GM12864 (cell line): Measurements from ENCODE around the gene RNF213.

Experiments
- DNase-seq: peaks from one replicate; pipeline ENCODE4 v3.0.0-alpha.2; 2011; ENCODE audit warnings: low read depth
- H3K4me3 ChIP-seq: 2 replicates; pipeline ENCODE4 v1.5.1; 2011; ENCODE audit warnings: mild to moderate bottlenecking, low read depth, low read length, control low read depth
- TF ChIP-seq, protein P1 (sequence below): IDR thresholded peaks from 2 replicates; pipeline ENCODE4 v1.5.1; 2011; ENCODE audit warnings: low read depth, mild to moderate bottlenecking, moderate library complexity, low read length, control low read depth, inconsistent platforms; ENCODE audit errors: missing control alignments

The RNF213 gene

DNA sequence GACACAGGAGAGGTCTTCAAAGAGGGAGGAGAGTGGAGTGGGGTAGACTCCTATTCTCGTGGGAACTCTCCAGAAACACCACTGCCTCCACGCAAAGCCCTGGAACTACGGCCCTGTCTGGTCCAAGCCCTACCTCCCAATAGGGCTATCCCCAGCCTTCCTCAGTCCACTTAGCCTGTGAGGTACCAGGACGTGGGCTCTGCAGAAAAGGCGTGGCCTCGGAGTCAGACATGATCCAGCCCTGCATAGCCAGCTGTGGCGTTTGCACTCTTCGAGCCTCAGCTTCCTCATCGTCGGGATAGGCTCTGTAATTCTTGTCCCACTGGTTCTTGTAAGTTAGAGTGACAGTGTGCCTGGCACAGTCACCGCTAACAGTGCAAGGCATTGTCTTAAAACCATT lies 168.1 kb downstream of the RNF213 start:
- DNase-seq: no peak
- H3K4me3 ChIP-seq: no peak overlapping the region
- TF ChIP-seq, protein P1, sequence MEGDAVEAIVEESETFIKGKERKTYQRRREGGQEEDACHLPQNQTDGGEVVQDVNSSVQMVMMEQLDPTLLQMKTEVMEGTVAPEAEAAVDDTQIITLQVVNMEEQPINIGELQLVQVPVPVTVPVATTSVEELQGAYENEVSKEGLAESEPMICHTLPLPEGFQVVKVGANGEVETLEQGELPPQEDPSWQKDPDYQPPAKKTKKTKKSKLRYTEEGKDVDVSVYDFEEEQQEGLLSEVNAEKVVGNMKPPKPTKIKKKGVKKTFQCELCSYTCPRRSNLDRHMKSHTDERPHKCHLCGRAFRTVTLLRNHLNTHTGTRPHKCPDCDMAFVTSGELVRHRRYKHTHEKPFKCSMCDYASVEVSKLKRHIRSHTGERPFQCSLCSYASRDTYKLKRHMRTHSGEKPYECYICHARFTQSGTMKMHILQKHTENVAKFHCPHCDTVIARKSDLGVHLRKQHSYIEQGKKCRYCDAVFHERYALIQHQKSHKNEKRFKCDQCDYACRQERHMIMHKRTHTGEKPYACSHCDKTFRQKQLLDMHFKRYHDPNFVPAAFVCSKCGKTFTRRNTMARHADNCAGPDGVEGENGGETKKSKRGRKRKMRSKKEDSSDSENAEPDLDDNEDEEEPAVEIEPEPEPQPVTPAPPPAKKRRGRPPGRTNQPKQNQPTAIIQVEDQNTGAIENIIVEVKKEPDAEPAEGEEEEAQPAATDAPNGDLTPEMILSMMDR: no peak

DNA sequence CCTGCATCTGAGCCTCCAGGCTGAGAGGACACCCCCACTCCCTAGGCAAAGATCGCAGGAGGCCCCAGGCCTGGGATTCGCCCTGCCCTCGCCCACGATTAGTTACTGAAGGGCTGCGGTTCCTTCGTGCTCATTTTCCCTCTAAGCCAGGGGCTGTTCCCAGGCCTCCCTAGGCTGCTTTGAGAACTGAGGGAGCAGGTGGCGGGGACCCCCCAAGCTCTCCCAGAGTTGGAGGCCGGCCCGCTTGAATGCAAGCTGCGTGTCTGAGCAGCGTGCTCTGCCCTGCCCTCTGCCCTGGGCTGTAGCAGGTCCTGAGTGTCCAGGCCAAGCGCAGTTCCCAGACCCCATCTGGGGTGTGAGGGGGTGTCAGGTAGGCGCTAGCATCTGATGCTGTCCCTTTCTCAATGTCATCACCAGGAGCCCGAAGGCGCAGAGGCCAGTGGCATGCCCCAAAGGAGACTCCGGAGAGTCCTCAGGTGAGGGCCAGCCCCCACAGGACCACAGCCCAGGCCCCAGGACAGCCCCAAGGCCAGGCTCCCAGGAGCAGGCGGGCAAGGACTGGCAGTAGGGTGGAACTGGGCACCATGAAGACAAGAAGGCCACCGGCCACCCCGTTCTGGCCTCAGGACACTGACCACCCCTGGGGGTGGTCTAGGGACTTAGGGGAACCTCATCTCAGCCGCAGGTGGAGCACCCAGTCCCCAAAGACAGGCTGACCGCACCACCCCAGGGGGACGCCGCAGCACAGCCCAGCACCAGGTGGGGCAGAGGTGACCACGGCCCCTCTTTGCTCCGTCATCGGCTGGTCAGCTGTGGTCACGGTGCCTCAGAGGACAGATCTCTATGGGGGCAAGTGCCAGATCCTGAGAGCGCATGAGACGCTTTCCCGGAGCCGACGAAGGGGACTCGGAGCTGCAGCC lies 169.0 kb downstream of the RNF213 start:
- no peak overlapping the region for H3K4me3 ChIP-seq
- TF ChIP-seq, protein P1: no peak
- no peak for DNase-seq

DNA sequence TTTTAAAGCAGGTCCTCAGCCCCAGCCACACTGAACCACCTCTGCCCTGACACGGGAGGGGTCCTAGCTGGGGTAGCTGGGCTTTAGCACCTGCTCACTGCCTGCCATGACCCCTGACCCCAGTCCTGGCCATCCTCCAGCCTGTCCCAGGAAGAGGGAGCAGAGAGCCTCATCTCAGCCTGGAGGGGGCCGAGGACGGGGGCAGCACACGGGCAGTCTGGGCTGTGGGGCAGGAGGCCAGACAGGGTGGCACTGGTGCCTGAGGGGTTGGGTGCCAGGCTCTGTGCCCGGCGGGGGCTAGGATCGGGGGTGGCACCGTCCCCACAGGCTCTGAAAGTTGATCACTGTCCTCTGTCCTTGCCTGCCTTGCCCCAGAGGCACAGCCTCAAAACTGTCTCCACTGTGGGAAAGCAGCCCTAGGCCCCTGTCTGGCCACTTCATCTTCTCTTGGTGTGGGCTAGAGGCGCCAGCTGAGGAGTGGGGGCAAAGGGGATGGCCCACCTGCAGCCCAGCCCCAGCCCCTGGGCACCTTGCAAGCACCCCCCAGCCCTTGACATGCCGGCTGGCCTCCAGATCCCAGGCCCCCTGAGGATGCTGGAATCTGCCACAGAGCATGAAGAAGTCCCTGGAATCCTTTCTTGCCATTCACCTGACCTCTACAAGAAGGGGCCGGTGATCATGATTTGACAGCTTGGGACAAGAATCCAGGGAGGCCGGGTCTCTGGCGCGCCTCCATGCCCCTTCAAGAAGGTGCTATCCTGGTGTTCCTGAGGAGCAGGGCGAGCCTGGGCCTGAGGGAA lies 170.0 kb downstream of the RNF213 start:
- H3K4me3 ChIP-seq: no peak overlapping the region
- TF ChIP-seq, protein P1: no peak
- no peak for DNase-seq

DNA sequence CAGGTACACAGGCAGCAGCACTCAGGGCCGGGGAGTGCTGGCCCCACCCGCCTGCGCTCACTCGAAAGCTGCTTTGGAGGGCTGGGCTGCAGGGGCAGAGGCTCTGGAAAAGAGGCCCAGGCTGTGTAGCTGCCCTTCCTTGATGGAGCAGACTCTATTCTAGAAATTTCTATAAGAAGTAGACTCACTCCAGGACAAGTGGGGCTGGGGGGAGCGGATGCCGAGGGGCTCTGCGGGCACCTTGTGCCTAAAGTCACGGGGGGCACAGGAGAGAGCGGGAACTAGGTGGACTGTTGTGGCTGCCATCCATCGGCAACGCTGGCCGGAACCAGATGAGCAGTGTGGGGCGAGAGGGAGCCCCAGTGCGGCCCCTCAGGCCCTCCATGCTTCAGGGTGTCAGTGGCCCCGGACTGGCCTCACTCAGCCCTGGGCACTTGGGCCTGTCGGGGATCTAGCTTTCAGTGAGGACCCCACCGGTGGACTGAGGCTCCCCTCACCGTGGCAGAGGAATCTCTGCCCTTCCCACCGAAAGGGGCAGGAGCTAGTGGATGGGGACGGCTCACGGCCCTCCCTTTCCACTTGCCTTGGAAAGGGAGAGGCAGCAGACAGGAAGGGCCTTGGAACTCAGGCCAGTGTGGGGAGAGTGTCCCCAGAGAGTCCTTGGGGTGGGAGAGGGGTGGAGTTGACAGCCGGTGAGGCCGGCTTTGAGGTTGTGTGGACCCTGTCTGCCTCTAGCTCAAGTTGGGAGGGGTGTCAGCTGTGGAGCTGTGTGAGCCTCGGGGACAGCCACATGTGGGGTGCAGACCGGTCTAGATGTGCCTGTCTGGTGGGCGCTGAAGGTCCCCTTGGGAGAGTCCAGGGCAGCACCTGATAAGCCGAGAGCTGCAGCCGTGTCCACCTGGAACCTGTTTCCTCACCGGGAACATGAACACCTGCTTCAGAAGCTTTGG lies 170.9 kb downstream of the RNF213 start:
- TF ChIP-seq, protein P1: no peak
- H3K4me3 ChIP-seq: no peak overlapping the region
- no peak for DNase-seq

DNA sequence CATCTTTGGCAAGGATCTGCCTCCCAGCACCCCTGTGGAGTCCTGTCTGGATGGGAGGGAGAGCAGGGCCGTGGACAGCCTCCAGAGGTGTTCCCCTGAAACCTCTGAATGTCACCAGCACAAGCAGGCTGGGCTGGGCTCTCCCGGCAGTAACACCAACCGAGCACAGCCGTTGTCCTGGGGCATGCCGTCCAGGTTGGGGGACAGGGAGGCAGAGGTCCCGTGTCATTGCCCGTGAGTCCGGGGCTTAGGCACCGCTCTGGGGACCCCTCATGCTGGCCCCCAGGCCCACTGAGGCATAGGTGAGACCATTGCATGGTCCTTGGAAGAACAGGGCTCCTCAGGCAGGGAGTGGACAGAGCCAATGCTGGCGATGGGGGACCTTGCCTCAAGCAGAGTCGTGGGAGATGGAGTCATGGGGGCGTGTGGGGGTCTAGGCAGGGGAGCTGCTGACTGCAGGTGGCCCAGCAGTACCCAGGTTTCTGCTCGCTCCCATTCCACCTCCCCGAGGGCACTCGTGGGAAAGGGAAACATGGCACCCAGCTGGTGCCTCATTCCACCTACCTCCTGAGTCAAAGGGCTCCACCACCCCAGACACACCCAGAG lies 171.8 kb downstream of the RNF213 start:
- no peak overlapping the region for H3K4me3 ChIP-seq
- TF ChIP-seq, protein P1: no peak

DNA sequence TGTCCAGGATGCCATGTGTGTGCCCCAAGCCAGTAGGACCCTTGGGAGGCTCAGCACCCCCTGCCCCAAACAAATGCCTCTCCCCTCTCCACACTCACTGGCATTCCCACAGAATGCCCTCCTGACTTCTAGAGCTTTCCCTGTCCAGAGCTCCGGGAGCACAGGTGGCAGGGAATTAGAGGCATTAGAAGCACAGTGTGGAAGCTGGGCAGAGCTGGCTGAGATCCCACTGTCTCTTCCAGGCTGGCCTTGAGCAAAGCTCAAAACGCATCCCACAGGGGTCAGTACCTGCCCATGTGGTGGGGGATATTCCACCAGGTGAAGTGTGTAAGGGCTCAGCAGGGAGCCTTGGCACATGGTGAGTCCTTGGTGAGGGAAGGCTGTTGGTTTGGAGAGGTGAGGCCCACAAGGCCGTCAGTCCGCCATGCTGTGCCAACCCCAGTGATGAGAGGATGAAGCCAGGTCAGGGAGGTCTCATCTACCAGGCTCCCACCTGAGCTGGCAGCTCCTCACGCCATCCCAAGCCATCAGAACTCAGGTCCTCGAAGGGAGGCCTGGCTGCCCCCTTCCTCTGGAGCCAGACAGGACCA lies 172.4 kb downstream of the RNF213 start:
- no peak overlapping the region for H3K4me3 ChIP-seq
- DNase-seq: no peak
- TF ChIP-seq, protein P1: no peak

More for the DNA sequence above, 171.8 kb downstream of the RNF213 start:
- DNase-seq: no peak
